Astrocyte (in vitro differentiated cells and primary cell): ENCODE measurements around the gene SLC6A16. TPM values are rescaled to one million over a fixed set of nuclear protein-coding genes. Genes with fewer than 3 reads are reported as not detected.

Experiments used
- DNase-seq: peaks from one replicate; pipeline ENCODE4 v3.0.0-alpha.2; 2010; ENCODE audit warnings: low read depth
- FAIRE-seq: peaks from 2 replicates; lab custom pipeline; 2011; peaks lifted over from hg19 to GRCh38; lab: Jason Lieb, UNC
- H2AFZ ChIP-seq: 2 replicates; pipeline ENCODE4 v1.6.0; 2012; ENCODE audit warnings: low read depth, low read length, inconsistent platforms
- H3K27ac ChIP-seq: 2 replicates; pipeline ENCODE4 v1.5.1; 2011; ENCODE audit warnings: low read depth, low read length, inconsistent platforms
- H3K27me3 ChIP-seq: 2 replicates; pipeline ENCODE4 v1.6.0; 2011; ENCODE audit warnings: low read length, inconsistent platforms; ENCODE audit not compliant: insufficient read depth
- H3K36me3 ChIP-seq: 2 replicates; pipeline ENCODE4 v1.5.1; 2011; ENCODE audit warnings: low read length, inconsistent platforms; ENCODE audit not compliant: insufficient read depth
- H3K4me1 ChIP-seq: 2 replicates; pipeline ENCODE4 v1.5.1; 2011; ENCODE audit warnings: low read length, inconsistent platforms; ENCODE audit not compliant: insufficient read depth
- H3K4me2 ChIP-seq: 2 replicates; pipeline ENCODE4 v1.6.0; 2012; ENCODE audit warnings: low read length, inconsistent platforms
- H3K4me3 ChIP-seq: 2 replicates; pipeline ENCODE4 v1.5.1; 2011; ENCODE audit warnings: low read depth, mild to moderate bottlenecking, low read length, inconsistent platforms; ENCODE audit not compliant: insufficient read depth
- H3K79me2 ChIP-seq: 2 replicates; pipeline ENCODE4 v1.6.0; 2012; ENCODE audit warnings: mild to moderate bottlenecking, low read length, inconsistent platforms; ENCODE audit not compliant: insufficient read depth
- H3K9ac ChIP-seq: 2 replicates; pipeline ENCODE4 v1.6.0; 2012; ENCODE audit warnings: mild to moderate bottlenecking, low read length, inconsistent platforms
- H3K9me3 ChIP-seq: 2 replicates; pipeline ENCODE4 v1.5.1; 2012; ENCODE audit warnings: low read depth, mild to moderate bottlenecking, low read length, inconsistent platforms; ENCODE audit not compliant: insufficient read depth
- H4K20me1 ChIP-seq: 2 replicates; pipeline ENCODE4 v1.6.0; 2012; ENCODE audit warnings: low read length, inconsistent platforms; ENCODE audit not compliant: insufficient read depth
- H3K27ac Mint-ChIP-seq: one replicate; pipeline ENCODE4 v1.8.0; 2021; ENCODE audit warnings: mild to moderate bottlenecking, mixed read lengths; ENCODE audit not compliant: unreplicated experiment
- H3K27me3 Mint-ChIP-seq: one replicate; pipeline ENCODE4 v1.8.0; 2021; ENCODE audit warnings: low read depth, mixed read lengths; ENCODE audit not compliant: unreplicated experiment
- H3K36me3 Mint-ChIP-seq: one replicate; pipeline ENCODE4 v1.8.0; 2021; ENCODE audit warnings: low read depth, mixed read lengths; ENCODE audit not compliant: unreplicated experiment
- H3K4me1 Mint-ChIP-seq: one replicate; pipeline ENCODE4 v1.8.0; 2021; ENCODE audit warnings: low read depth, mixed read lengths; ENCODE audit not compliant: unreplicated experiment
- H3K4me3 Mint-ChIP-seq: one replicate; pipeline ENCODE4 v1.8.0; 2021; ENCODE audit warnings: mild to moderate bottlenecking, moderate library complexity, mixed read lengths; ENCODE audit not compliant: unreplicated experiment
- H3K9me3 Mint-ChIP-seq: one replicate; pipeline ENCODE4 v1.8.0; 2021; ENCODE audit warnings: mild to moderate bottlenecking, mixed read lengths; ENCODE audit not compliant: unreplicated experiment
- EZH2 ChIP-seq: IDR thresholded peaks from 2 replicates; pipeline ENCODE4 v1.6.1; 2012; ENCODE audit warnings: mild to moderate bottlenecking, low read length, inconsistent platforms; ENCODE audit not compliant: insufficient read depth
- total RNA-seq: library from RNA; stranded (reverse); gene quantifications from 2 replicates; pipeline ENCODE4 v1.2.1, GENCODE V29; 2021
- TF ChIP-seq, protein P1 (sequence below): IDR thresholded peaks from 2 replicates; pipeline ENCODE4 v1.5.1; 2011; ENCODE audit warnings: low read depth, mild to moderate bottlenecking, inconsistent platforms, low read length, moderate library complexity; ENCODE audit not compliant: insufficient read depth

The SLC6A16 gene
- total RNA-seq, 1 donor from 2014 or later = 4.6 TPM

DNA sequence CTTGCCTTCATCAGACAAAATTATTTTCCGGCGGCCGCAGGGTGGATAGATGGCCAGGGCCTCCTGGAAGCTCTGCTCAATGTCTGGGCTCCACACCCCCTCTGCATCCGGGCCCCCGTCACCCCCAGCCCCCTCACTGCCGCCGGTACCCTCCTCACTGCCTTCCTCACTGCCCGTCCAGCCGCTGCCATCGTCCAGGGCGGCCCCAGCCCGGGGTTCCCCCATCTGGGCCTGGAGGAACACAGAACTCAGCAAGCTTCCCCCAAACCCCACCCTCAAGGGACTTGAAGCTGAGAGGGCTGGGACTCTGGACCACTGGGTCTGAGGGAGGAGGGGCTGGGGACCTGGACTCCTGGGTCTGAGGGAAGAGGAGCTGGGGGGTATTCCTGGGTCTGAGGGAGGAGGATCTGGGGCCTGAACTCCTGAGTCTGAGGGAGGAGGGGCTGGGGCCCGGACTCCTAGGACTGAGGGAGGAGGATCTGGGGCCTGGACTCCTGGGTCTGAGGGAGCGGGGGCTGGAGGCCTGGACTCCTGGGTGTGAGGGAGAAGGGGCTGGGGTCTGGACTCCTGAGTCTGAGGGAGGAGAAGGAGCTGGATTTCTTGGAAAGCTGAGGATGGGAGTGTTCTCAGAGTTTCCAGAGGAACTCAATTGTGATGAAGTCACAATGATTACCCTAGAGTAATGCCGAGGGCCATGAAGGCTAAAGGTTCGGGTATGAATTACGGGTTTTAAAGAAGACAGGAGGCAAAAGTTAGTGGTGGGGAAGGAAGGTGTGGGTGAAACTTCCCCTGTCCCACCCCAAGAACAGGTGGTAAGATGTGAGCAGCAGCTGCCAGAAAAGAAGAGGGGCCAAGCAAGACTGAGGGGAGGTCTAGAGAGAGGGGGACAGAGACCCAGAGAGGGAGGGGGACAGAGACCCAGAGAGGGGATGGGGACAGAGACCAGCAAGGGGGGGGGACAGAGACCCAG, 35.1 kb upstream of the SLC6A16 start:
- peaks cover 24% of the 10 kb centered on the region for H4K20me1 ChIP-seq
- no peaks in the 10 kb centered on the region for H3K27me3 ChIP-seq
- Mint-ChIP-seq H3K27me3 (peaks cover under 1% of the 10 kb centered on the region), H3K36me3 (peaks cover 14% of the 10 kb centered on the region), H3K4me3 (no peak overlapping the region), H3K27ac (peak overlapping the region; percentile 87), H3K9me3 (no peaks in the 10 kb centered on the region), H3K4me1 (peaks cover 14% of the 10 kb centered on the region)
- H3K79me2 ChIP-seq = peaks cover 55% of the 10 kb centered on the region
- DNase-seq (no peak), FAIRE-seq (no peak)
- peak overlapping the region; percentile 93 for H3K4me2 ChIP-seq
- TF ChIP-seq, protein P1, sequence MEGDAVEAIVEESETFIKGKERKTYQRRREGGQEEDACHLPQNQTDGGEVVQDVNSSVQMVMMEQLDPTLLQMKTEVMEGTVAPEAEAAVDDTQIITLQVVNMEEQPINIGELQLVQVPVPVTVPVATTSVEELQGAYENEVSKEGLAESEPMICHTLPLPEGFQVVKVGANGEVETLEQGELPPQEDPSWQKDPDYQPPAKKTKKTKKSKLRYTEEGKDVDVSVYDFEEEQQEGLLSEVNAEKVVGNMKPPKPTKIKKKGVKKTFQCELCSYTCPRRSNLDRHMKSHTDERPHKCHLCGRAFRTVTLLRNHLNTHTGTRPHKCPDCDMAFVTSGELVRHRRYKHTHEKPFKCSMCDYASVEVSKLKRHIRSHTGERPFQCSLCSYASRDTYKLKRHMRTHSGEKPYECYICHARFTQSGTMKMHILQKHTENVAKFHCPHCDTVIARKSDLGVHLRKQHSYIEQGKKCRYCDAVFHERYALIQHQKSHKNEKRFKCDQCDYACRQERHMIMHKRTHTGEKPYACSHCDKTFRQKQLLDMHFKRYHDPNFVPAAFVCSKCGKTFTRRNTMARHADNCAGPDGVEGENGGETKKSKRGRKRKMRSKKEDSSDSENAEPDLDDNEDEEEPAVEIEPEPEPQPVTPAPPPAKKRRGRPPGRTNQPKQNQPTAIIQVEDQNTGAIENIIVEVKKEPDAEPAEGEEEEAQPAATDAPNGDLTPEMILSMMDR = no peak
- TF ChIP-seq EZH2 = no peak
- H3K36me3 ChIP-seq = peaks cover 8% of the 10 kb centered on the region
- H3K9me3 ChIP-seq = no peaks in the 10 kb centered on the region
- H3K4me3 ChIP-seq = no peak overlapping the region
- peaks cover 21% of the 10 kb centered on the region for H3K4me1 ChIP-seq
- peak overlapping the region; percentile 98 for H3K9ac ChIP-seq
- H3K27ac ChIP-seq = no peak overlapping the region
- no peak overlapping the region for H2AFZ ChIP-seq

DNA sequence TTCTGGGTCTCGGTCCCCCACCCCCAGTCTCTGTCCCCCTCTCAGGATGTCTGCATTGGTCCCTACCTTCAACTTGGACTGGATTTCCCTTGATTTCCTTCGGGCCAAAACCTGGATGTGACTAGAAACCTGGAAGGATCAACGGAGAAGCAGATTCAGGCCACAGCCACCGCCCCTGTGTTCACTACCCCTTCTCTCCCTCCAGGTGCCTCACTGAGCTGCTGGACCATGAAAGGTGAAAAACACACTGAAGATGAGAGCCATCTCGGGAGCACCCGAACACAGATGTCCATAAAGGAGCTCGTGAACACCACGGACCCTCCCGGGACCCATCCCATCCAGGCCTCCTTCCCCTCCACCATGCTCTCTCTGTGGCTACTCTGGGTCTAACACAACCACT, 32.2 kb upstream of the SLC6A16 start:
- peaks cover 14% of the 10 kb centered on the region for H3K4me1 Mint-ChIP-seq
- Histone ChIP-seq H2AFZ (no peak overlapping the region), H4K20me1 (peaks cover 42% of the 10 kb centered on the region), H3K36me3 (peaks cover 17% of the 10 kb centered on the region), H3K27me3 (no peaks in the 10 kb centered on the region), H3K27ac (no peak overlapping the region), H3K9me3 (no peaks in the 10 kb centered on the region), H3K9ac (no peak overlapping the region), H3K4me3 (no peak overlapping the region), H3K79me2 (peaks cover 51% of the 10 kb centered on the region), H3K4me1 (peaks cover 13% of the 10 kb centered on the region), H3K4me2 (no peak overlapping the region)
- peaks cover 20% of the 10 kb centered on the region for H3K36me3 Mint-ChIP-seq
- no peak for FAIRE-seq
- no peak for DNase-seq
- no peaks in the 10 kb centered on the region for H3K27me3 Mint-ChIP-seq
- peak overlapping the region; percentile 16 for H3K4me3 Mint-ChIP-seq
- no peak for TF ChIP-seq EZH2
- TF ChIP-seq, protein P1 = no peak
- H3K27ac Mint-ChIP-seq = no peak overlapping the region
- no peaks in the 10 kb centered on the region for H3K9me3 Mint-ChIP-seq

DNA sequence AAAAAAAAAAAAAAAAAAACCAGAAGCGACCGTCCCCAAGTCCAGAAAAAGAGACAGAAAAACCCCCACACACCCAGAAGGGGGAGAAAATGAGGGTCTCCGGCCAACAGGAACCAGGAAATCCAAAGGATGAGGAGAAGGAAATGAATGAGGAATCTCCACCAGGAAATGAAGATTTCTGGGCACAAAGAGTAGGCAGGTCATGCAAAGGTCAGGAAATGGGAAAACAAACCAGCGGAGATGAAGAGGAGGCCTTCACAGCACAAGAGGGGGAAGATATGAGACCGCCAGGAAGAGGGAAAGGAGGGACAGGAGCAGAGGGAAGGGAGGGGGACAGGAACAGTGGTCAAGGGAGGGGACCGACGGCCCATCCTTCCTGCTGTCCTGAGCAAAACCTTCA, 31.4 kb upstream of the SLC6A16 start:
- DNase-seq (no peak), FAIRE-seq (no peak)
- TF ChIP-seq EZH2 = no peak
- TF ChIP-seq, protein P1 = no peak
- H3K4me1 ChIP-seq = peaks cover 13% of the 10 kb centered on the region
- peaks cover 17% of the 10 kb centered on the region for H3K36me3 ChIP-seq
- no peaks in the 10 kb centered on the region for H3K27me3 ChIP-seq
- no peak overlapping the region for H3K27ac ChIP-seq
- no peaks in the 10 kb centered on the region for H3K9me3 Mint-ChIP-seq
- peaks cover 43% of the 10 kb centered on the region for H3K79me2 ChIP-seq
- H3K4me2 ChIP-seq = peak overlapping the region; percentile 37
- H3K27ac Mint-ChIP-seq = no peak overlapping the region
- H3K9ac ChIP-seq = no peak overlapping the region
- H3K36me3 Mint-ChIP-seq = peaks cover 25% of the 10 kb centered on the region
- no peak overlapping the region for H3K4me3 Mint-ChIP-seq
- no peaks in the 10 kb centered on the region for H3K27me3 Mint-ChIP-seq
- H3K9me3 ChIP-seq = no peaks in the 10 kb centered on the region
- H3K4me1 Mint-ChIP-seq = peaks cover 14% of the 10 kb centered on the region
- H3K4me3 ChIP-seq = no peak overlapping the region
- no peak overlapping the region for H2AFZ ChIP-seq
- H4K20me1 ChIP-seq = peaks cover 43% of the 10 kb centered on the region
